OCI-LY1 (cell line): Measurements from ENCODE around the gene VCL.

ENCODE experiments used
- EZH2 ChIP-seq: fragments of 200-600 bp; sonication (generic), shearing (Covaris generic); IDR thresholded peaks from 2 replicates; pipeline ENCODE4 v1.8.0; 2017; ENCODE audit warnings: borderline replicate concordance, mixed run types, mild to moderate bottlenecking, antibody characterized with exemption, low read length, moderate library complexity, mixed read lengths
- TF ChIP-seq, protein P1 (sequence below): fragments of 200-600 bp; sonication (generic), shearing (Covaris generic); IDR thresholded peaks from 2 replicates; pipeline ENCODE4 v1.5.1; 2017; ENCODE audit warnings: mild to moderate bottlenecking, antibody characterized with exemption, low read length, moderate library complexity, mixed read lengths

DNA sequence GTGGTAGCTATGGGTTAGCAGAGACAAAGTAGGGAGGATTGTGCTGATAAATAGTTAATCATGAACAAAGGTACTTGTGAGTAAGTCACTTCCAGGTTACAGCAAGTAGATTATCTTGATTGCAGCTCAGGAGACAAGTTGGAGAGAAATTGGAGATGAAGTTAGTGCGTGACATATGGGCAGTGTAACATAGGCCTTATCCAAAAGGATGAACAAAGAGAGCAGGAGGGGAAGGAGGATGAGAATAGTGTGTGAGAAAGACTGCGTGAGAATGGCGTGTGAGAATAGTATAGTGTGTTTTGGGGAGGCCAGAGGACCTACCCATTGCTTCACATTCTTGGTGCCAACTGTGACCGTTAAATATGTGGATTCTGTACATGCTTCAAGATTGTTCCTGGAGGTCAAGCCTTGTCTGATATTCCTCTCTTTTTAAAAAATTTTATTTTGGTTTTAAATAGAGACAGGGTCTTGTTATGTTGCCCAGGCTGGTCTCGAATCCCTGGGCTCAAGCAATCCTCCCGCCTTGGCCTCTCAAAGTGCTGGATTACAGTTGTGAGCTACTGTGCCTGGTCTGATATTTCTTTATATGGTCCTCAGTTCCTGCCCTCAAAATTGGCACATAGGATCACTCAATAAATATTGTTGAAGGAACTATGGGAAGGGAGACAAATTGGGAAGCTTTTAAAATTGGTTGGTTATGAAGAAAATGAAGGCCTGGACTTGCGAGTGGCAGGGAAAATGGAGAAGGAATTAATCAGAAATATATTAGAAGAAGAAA is 3.2 kb downstream of the VCL start:
- TF ChIP-seq, protein P1, sequence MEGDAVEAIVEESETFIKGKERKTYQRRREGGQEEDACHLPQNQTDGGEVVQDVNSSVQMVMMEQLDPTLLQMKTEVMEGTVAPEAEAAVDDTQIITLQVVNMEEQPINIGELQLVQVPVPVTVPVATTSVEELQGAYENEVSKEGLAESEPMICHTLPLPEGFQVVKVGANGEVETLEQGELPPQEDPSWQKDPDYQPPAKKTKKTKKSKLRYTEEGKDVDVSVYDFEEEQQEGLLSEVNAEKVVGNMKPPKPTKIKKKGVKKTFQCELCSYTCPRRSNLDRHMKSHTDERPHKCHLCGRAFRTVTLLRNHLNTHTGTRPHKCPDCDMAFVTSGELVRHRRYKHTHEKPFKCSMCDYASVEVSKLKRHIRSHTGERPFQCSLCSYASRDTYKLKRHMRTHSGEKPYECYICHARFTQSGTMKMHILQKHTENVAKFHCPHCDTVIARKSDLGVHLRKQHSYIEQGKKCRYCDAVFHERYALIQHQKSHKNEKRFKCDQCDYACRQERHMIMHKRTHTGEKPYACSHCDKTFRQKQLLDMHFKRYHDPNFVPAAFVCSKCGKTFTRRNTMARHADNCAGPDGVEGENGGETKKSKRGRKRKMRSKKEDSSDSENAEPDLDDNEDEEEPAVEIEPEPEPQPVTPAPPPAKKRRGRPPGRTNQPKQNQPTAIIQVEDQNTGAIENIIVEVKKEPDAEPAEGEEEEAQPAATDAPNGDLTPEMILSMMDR, result no peak
- TF ChIP-seq EZH2, result no peak
